HepG2 (cell line): Measurements from ENCODE around the gene LUC7L. TPM values are rescaled to one million over a fixed set of nuclear protein-coding genes. Genes with fewer than 3 reads are reported as not detected.

Experiments
- CREB3 ChIP-seq: sonication (generic); formaldehyde crosslinking; IDR thresholded peaks from 2 replicates; pipeline ENCODE4 v1.5.0; 2020; ENCODE audit warnings: missing genetic modification reagents
- DNMT3B ChIP-seq: conservative IDR thresholded peaks from 2 replicates; pipeline ENCODE4 v1.6.1; 2016; ENCODE audit warnings: missing biosample characterization, control low read depth
- GATAD1 ChIP-seq: IDR thresholded peaks from 2 replicates; pipeline ENCODE4 v1.6.1; 2016; ENCODE audit warnings: missing genetic modification reagents, missing compliant biosample characterization
- GTF3A ChIP-seq: sonication (generic); formaldehyde crosslinking; conservative IDR thresholded peaks from 2 replicates; pipeline ENCODE4 v1.4.0; 2020; ENCODE audit warnings: mild to moderate bottlenecking, missing genetic modification reagents
- KDM3A ChIP-seq: IDR thresholded peaks from 2 replicates; pipeline ENCODE4 v1.6.1; 2018; ENCODE audit warnings: low read depth, missing compliant biosample characterization
- MYPOP ChIP-seq: sonication (generic); formaldehyde crosslinking; IDR thresholded peaks from 2 replicates; pipeline ENCODE4 v1.8.1; 2023; ENCODE audit warnings: mild to moderate bottlenecking, moderate library complexity, missing genetic modification reagents
- NR1H2 ChIP-seq: sonication (generic); formaldehyde crosslinking; IDR thresholded peaks from 2 replicates; pipeline ENCODE4 v1.8.1; 2022; ENCODE audit warnings: low read depth, missing genetic modification reagents, borderline replicate concordance
- SKIL ChIP-seq: sonication (generic); formaldehyde crosslinking; IDR thresholded peaks from 2 replicates; pipeline ENCODE4 v1.8.0; 2022; ENCODE audit warnings: missing genetic modification reagents, mild to moderate bottlenecking, moderate library complexity, borderline replicate concordance
- U2AF2 ChIP-seq: fragments of 200-400 bp; formaldehyde crosslinking; IDR thresholded peaks from 2 replicates; pipeline ENCODE4 v1.6.1; 2017; ENCODE audit warnings: low read depth, mild to moderate bottlenecking, low read length
- ZBTB2 ChIP-seq: sonication (generic); formaldehyde crosslinking; IDR thresholded peaks from 2 replicates; pipeline ENCODE4 v1.8.0; 2022; ENCODE audit warnings: low read depth, missing genetic modification reagents
- ZBTB3 ChIP-seq: sonication (generic); formaldehyde crosslinking; IDR thresholded peaks from 2 replicates; pipeline ENCODE4 v1.4.0; 2020; ENCODE audit warnings: low read depth, mild to moderate bottlenecking, moderate library complexity, missing genetic modification reagents, borderline replicate concordance
- ZBTB37 ChIP-seq: sonication (generic); formaldehyde crosslinking; IDR thresholded peaks from 2 replicates; pipeline ENCODE4 v1.4.0; 2020; ENCODE audit warnings: mild to moderate bottlenecking, missing genetic modification reagents
- ZFP82 ChIP-seq: sonication (generic); formaldehyde crosslinking; IDR thresholded peaks from 2 replicates; pipeline ENCODE4 v1.5.1; 2020; ENCODE audit warnings: mild to moderate bottlenecking, missing genetic modification reagents, borderline replicate concordance
- ZKSCAN8 ChIP-seq: IDR thresholded peaks from 2 replicates; pipeline ENCODE4 v1.6.1; 2016; ENCODE audit warnings: borderline replicate concordance, missing genetic modification reagents, missing compliant biosample characterization
- ZNF414 ChIP-seq: sonication (generic); formaldehyde crosslinking; IDR thresholded peaks from 2 replicates; pipeline ENCODE4 v1.5.0; 2020; ENCODE audit warnings: missing genetic modification reagents
- ZNF614 ChIP-seq: IDR thresholded peaks from 2 replicates; pipeline ENCODE4 v1.6.1; 2018; ENCODE audit warnings: missing biosample characterization, missing genetic modification reagents, inconsistent platforms, borderline replicate concordance
- polyA plus RNA-seq, 8 experiments: library from polyadenylated mRNA; depleted of rRNA in 3 of 8; stranded (reverse) in 7 of 8; unstranded in 1 of 8; fragments of >200 nt; fragmentation: Illumina TruSeq in 4 of 8; extraction: Trizol in 4 of 8; gene quantifications; 2 replicates each; pipeline versions ENCODE4 v1.2.1 to v1.2.3, GENCODE V29; 2011 to 2016; ENCODE audit warnings: low read depth in 4 of 8, missing spikeins in 1 of 8, mixed read lengths in 1 of 8; ENCODE audit not compliant: insufficient read depth in 1 of 8
- total RNA-seq, 5 experiments: library from RNA; depleted of rRNA; stranded (reverse); fragments of >200 nt; fragmentation: Illumina TruSeq; extraction: Trizol; gene quantifications; 2 replicates each; pipeline ENCODE4 v1.2.3, GENCODE V29; 2016; ENCODE audit warnings: low read depth in 1 of 5

LUC7L gene
- total and polyA plus RNA-seq, 2 of the 13 experiments (the other 11 are each of a cell fraction or from before 2014, with no cell fraction given), result 48.7 to 56.9 TPM

GRCh38 chr16:180681-181564, 48.3 kb downstream of the LUC7L start (continued):
- TF ChIP-seq SKIL (CRISPR knock-in tag), result peak; percentile 87; the same call in 1 of the 2 replicates
- peak; percentile 84; the same call in 1 of the 2 replicates for TF ChIP-seq ZKSCAN8 (CRISPR knock-in tag)
- TF ChIP-seq MYPOP (CRISPR knock-in tag), result peak; percentile 99
- TF ChIP-seq DNMT3B (CRISPR knock-in tag), result no peak
- TF ChIP-seq KDM3A (CRISPR knock-in tag), result peak; percentile 90
- TF ChIP-seq CREB3 (CRISPR knock-in tag), result peak; percentile 98
- peak; percentile 92 for TF ChIP-seq ZBTB2 (CRISPR knock-in tag)
- peak; percentile 98; the same call in 1 of the 2 replicates for TF ChIP-seq ZNF414
- no peak for TF ChIP-seq U2AF2
- peak; percentile 76 for TF ChIP-seq GATAD1 (CRISPR knock-in tag)
- no peak for TF ChIP-seq ZBTB37 (CRISPR knock-in tag)
- peak; percentile 98; the same call in 1 of the 2 replicates for TF ChIP-seq NR1H2 (CRISPR knock-in tag)
- TF ChIP-seq ZFP82 (CRISPR knock-in tag), result peak; percentile 91; the same call in 1 of the 2 replicates
- TF ChIP-seq ZBTB3 (CRISPR knock-in tag), result peak; percentile 95; the same call in 1 of the 2 replicates
- peak; percentile 80; the same call in 1 of the 2 replicates for TF ChIP-seq ZNF614 (CRISPR knock-in tag)
- TF ChIP-seq GTF3A (CRISPR knock-in tag), result 0 out of 2 replicates have a peak, but pooled peaks have one; percentile 48
